K562 (cell line): Measurements from ENCODE around the gene DPAGT1. TPM values are rescaled to one million over a fixed set of nuclear protein-coding genes. Genes with fewer than 3 reads are reported as not detected.

ENCODE experiments used
- BRCA1 ChIP-seq, 2 experiments: fragments of 450-650 bp in 1 of 2; sonication (generic) in 1 of 2; formaldehyde crosslinking in 1 of 2; IDR thresholded peaks; 2 replicates each; pipeline versions ENCODE4 v1.5.0 to v1.6.1; 2017 to 2020; ENCODE audit warnings: mild to moderate bottlenecking in 1 of 2, missing genetic modification reagents in 1 of 2
- EP400 ChIP-seq: fragments of 450-650 bp; IDR thresholded peaks from 2 replicates; pipeline ENCODE4 v1.6.1; 2017; ENCODE audit warnings: antibody characterized with exemption, mild to moderate bottlenecking, moderate library complexity
- KDM2B ChIP-seq: fragments of 250-450 bp; sonication (Bioruptor Pico); IDR thresholded peaks from 2 replicates; pipeline ENCODE4 v1.8.0; 2021; ENCODE audit warnings: mild to moderate bottlenecking, moderate library complexity
- MAFF ChIP-seq: IDR thresholded peaks from 2 replicates; pipeline ENCODE4 v1.6.1; 2012; ENCODE audit warnings: low read length, improper control_type of control experiment
- MAZ ChIP-seq, 2 experiments: fragments of 450-650 bp in 1 of 2; sonication (generic) in 1 of 2; formaldehyde crosslinking; IDR thresholded peaks in 1 of 2; conservative IDR thresholded peaks in 1 of 2; 2 replicates each; pipeline versions ENCODE4 v1.4.0 to v1.5.0; 2020; ENCODE audit warnings: mild to moderate bottlenecking in 1 of 2, missing genetic modification reagents in 1 of 2
- MTA3 ChIP-seq: fragments of 450-650 bp; formaldehyde crosslinking; IDR thresholded peaks from 2 replicates; pipeline ENCODE4 v1.6.1; 2017; ENCODE audit warnings: mild to moderate bottlenecking, borderline replicate concordance
- RFX7 ChIP-seq: fragments of 250-450 bp; sonication (Bioruptor Pico); IDR thresholded peaks from 2 replicates; pipeline ENCODE4 v1.5.1; 2021; ENCODE audit warnings: mild to moderate bottlenecking
- TBL1XR1 ChIP-seq, 2 experiments: IDR thresholded peaks; 2 replicates each; pipeline ENCODE4 v1.6.1; 2012; ENCODE audit warnings: improper control_type of control experiment in 2 of 2, low read length in 2 of 2, mild to moderate bottlenecking in 1 of 2
- ZKSCAN3 ChIP-seq: fragments of 250-450 bp; sonication (Bioruptor Pico); IDR thresholded peaks from 2 replicates; pipeline ENCODE4 v1.4.0; 2020
- ZNF146 ChIP-seq: IDR thresholded peaks from one replicate; pipeline ENCODE4 v1.6.1; 2018; ENCODE audit warnings: missing compliant biosample characterization; ENCODE audit not compliant: unreplicated experiment
- ZNF384 ChIP-seq: IDR thresholded peaks from 2 replicates; pipeline ENCODE4 v1.6.1; 2012; ENCODE audit warnings: low read depth, low read length, improper control_type of control experiment
- ZNF76 ChIP-seq: fragments of 250-450 bp; sonication (Bioruptor Pico); IDR thresholded peaks from 2 replicates; pipeline ENCODE4 v1.4.0; 2020; ENCODE audit warnings: mild to moderate bottlenecking, moderate library complexity, borderline replicate concordance
- ZNF77 ChIP-seq: fragments of 250-450 bp; sonication (Bioruptor Pico); IDR thresholded peaks from 2 replicates; pipeline ENCODE4 v1.5.0; 2020
- ZNF778 ChIP-seq: fragments of 450-650 bp; formaldehyde crosslinking; IDR thresholded peaks from 2 replicates; pipeline ENCODE4 v1.4.0; 2020; ENCODE audit warnings: mild to moderate bottlenecking, moderate library complexity
- polyA plus RNA-seq, 8 experiments: library from polyadenylated mRNA; depleted of rRNA in 4 of 8; stranded (reverse) in 5 of 8; unstranded in 3 of 8; fragments of >200 nt; fragmentation: Nextera tagmentation in 2 of 8; fragmentation: Illumina TruSeq in 1 of 8; extraction: Ambion mirVana in 2 of 8; extraction: Trizol in 1 of 8; gene quantifications; 2 replicates each; pipeline versions ENCODE4 v1.2.1 to v1.2.3, GENCODE V29; 2011 to 2014; ENCODE audit warnings: inconsistent platforms in 1 of 8, missing spikeins in 1 of 8
- total RNA-seq, 7 experiments: library from RNA; depleted of rRNA in 6 of 7; stranded (reverse); fragments of >200 nt in 6 of 7; fragmentation: Illumina TruSeq in 2 of 7; extraction: Trizol in 2 of 7; gene quantifications; 2 replicates each; pipeline versions ENCODE4 v1.2.1 to v1.2.3, GENCODE V29; 2011 to 2021; ENCODE audit warnings: low replicate concordance in 1 of 7
- TF ChIP-seq, protein P1 (sequence below): sonication (generic); formaldehyde crosslinking; IDR thresholded peaks from 2 replicates; pipeline ENCODE4 v1.4.0; 2020; ENCODE audit warnings: mild to moderate bottlenecking, missing genetic modification reagents
- TF ChIP-seq, protein P2 (sequence below): sonication (generic); formaldehyde crosslinking; IDR thresholded peaks from 2 replicates; pipeline ENCODE4 v1.8.0; 2022; ENCODE audit warnings: missing genetic modification reagents, mild to moderate bottlenecking, borderline replicate concordance
- TF ChIP-seq, protein P3 (sequence below): fragments of 200-400 bp; formaldehyde crosslinking; IDR thresholded peaks from 2 replicates; pipeline ENCODE4 v1.6.1; 2017; ENCODE audit warnings: mild to moderate bottlenecking, low read depth, low read length, moderate library complexity
- TF ChIP-seq, protein P4 (sequence below): fragments of 450-650 bp; IDR thresholded peaks from 2 replicates; pipeline ENCODE4 v1.7.1; 2018; ENCODE audit warnings: mild to moderate bottlenecking, low read depth; ENCODE audit not compliant: partially characterized antibody

DPAGT1 gene
- total and polyA plus RNA-seq, 9 of the 15 experiments (the other 6 are each of a cell fraction or from before 2014, with no cell fraction given), result 29.9 to 135 (median 85.0) TPM

DNA sequence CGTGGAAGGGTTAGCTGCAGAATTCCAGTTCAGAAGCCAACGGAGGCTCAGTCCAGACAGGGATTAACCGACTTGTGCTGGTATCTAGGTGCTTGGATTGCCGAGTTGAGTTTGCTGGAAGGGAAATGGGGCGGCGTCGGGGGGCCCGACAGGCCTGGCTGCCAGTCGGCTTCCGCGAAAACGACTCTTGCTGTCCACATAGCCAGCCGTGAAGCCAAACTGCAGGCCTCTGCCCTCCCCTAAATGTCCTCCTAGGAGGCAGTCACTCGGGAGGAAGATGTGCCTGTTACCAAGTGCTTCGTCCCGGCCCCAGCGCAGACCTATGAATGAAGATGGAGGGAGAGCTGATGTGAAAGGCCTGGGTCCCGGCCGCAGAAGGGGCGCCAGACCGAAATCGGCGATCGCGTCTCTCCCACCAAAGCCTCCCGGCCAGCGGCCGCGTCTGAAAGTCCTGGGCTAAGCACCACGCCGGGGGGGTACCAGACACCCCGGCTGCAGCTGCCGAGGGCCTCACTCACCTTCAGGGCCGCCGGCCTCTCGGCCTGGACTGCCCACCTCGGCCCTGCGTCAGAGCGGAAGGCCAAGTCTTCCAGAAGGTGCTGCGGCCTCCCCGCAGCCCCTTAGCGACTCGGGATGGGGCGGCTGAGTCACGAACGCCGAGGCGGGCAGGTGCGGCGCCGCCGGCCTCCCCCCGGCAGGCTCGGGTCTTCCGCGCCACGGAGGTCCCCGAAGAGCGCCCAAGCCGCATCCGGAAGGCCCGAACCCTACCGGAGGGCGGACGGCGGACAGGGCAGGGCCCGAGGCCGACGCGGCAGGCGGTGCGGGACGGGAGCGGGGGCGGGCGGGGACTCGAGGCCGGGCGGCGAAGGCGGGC lies 7.5 kb downstream of the DPAGT1 start (continued):
- TF ChIP-seq, protein P1, sequence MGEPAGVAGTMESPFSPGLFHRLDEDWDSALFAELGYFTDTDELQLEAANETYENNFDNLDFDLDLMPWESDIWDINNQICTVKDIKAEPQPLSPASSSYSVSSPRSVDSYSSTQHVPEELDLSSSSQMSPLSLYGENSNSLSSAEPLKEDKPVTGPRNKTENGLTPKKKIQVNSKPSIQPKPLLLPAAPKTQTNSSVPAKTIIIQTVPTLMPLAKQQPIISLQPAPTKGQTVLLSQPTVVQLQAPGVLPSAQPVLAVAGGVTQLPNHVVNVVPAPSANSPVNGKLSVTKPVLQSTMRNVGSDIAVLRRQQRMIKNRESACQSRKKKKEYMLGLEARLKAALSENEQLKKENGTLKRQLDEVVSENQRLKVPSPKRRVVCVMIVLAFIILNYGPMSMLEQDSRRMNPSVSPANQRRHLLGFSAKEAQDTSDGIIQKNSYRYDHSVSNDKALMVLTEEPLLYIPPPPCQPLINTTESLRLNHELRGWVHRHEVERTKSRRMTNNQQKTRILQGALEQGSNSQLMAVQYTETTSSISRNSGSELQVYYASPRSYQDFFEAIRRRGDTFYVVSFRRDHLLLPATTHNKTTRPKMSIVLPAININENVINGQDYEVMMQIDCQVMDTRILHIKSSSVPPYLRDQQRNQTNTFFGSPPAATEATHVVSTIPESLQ (CRISPR knock-in tag), result no peak
- TF ChIP-seq, protein P2, sequence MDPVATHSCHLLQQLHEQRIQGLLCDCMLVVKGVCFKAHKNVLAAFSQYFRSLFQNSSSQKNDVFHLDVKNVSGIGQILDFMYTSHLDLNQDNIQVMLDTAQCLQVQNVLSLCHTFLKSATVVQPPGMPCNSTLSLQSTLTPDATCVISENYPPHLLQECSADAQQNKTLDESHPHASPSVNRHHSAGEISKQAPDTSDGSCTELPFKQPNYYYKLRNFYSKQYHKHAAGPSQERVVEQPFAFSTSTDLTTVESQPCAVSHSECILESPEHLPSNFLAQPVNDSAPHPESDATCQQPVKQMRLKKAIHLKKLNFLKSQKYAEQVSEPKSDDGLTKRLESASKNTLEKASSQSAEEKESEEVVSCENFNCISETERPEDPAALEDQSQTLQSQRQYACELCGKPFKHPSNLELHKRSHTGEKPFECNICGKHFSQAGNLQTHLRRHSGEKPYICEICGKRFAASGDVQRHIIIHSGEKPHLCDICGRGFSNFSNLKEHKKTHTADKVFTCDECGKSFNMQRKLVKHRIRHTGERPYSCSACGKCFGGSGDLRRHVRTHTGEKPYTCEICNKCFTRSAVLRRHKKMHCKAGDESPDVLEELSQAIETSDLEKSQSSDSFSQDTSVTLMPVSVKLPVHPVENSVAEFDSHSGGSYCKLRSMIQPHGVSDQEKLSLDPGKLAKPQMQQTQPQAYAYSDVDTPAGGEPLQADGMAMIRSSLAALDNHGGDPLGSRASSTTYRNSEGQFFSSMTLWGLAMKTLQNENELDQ, result no peak
- TF ChIP-seq ZNF77 (CRISPR knock-in tag), result no peak
- TF ChIP-seq TBL1XR1 (IDR thresholded peaks at IDR 0.05; ENCODE audit: low read length in 2 of 2), result no peak; a peak in 1 of 4 replicates
- TF ChIP-seq EP400, result no peak
- TF ChIP-seq ZNF384, result no peak
- TF ChIP-seq ZNF778 (CRISPR knock-in tag), result no peak
- no peak for TF ChIP-seq MAFF
- no peak for TF ChIP-seq ZNF76 (CRISPR knock-in tag)
- TF ChIP-seq MAZ (CRISPR knock-in tag; conservative IDR thresholded peaks at IDR 0.05 in 1 of 2, IDR thresholded peaks at IDR 0.05 in 1 of 2), result 0 out of 4 replicates have a peak, but pooled peaks of 1 of the 2 experiments have one; percentile 16
- no peak for TF ChIP-seq ZKSCAN3
- no peak for TF ChIP-seq BRCA1 (IDR thresholded peaks at IDR 0.05)
- TF ChIP-seq BRCA1 (CRISPR knock-in tag; IDR thresholded peaks at IDR 0.05), result no peak
- TF ChIP-seq, protein P3, sequence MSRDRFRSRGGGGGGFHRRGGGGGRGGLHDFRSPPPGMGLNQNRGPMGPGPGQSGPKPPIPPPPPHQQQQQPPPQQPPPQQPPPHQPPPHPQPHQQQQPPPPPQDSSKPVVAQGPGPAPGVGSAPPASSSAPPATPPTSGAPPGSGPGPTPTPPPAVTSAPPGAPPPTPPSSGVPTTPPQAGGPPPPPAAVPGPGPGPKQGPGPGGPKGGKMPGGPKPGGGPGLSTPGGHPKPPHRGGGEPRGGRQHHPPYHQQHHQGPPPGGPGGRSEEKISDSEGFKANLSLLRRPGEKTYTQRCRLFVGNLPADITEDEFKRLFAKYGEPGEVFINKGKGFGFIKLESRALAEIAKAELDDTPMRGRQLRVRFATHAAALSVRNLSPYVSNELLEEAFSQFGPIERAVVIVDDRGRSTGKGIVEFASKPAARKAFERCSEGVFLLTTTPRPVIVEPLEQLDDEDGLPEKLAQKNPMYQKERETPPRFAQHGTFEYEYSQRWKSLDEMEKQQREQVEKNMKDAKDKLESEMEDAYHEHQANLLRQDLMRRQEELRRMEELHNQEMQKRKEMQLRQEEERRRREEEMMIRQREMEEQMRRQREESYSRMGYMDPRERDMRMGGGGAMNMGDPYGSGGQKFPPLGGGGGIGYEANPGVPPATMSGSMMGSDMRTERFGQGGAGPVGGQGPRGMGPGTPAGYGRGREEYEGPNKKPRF, result no peak
- TF ChIP-seq MTA3, result peak; percentile 69
- no peak for TF ChIP-seq RFX7 (CRISPR knock-in tag)
- TF ChIP-seq ZNF146 (CRISPR knock-in tag), result peak; percentile 7
- TF ChIP-seq, protein P4, sequence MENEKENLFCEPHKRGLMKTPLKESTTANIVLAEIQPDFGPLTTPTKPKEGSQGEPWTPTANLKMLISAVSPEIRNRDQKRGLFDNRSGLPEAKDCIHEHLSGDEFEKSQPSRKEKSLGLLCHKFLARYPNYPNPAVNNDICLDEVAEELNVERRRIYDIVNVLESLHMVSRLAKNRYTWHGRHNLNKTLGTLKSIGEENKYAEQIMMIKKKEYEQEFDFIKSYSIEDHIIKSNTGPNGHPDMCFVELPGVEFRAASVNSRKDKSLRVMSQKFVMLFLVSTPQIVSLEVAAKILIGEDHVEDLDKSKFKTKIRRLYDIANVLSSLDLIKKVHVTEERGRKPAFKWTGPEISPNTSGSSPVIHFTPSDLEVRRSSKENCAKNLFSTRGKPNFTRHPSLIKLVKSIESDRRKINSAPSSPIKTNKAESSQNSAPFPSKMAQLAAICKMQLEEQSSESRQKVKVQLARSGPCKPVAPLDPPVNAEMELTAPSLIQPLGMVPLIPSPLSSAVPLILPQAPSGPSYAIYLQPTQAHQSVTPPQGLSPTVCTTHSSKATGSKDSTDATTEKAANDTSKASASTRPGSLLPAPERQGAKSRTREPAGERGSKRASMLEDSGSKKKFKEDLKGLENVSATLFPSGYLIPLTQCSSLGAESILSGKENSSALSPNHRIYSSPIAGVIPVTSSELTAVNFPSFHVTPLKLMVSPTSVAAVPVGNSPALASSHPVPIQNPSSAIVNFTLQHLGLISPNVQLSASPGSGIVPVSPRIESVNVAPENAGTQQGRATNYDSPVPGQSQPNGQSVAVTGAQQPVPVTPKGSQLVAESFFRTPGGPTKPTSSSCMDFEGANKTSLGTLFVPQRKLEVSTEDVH, result peak; percentile 40
- no peak for TF ChIP-seq KDM2B
